HG02973 (cell line): ENCODE measurements around the gene RSPH9.
"Not testable (repeated sequence)": the region's sequence is repeated elsewhere in the genome, so short reads cannot be mapped to it uniquely, and the experiment has no call there.

Experiments
- ATAC-seq: cut with Tn5 transposase; IDR thresholded peaks from one replicate; pipeline ENCODE4 v1.9.1; 2021; ENCODE audit warnings: moderate library complexity; ENCODE audit not compliant: unreplicated experiment

The RSPH9 gene

DNA sequence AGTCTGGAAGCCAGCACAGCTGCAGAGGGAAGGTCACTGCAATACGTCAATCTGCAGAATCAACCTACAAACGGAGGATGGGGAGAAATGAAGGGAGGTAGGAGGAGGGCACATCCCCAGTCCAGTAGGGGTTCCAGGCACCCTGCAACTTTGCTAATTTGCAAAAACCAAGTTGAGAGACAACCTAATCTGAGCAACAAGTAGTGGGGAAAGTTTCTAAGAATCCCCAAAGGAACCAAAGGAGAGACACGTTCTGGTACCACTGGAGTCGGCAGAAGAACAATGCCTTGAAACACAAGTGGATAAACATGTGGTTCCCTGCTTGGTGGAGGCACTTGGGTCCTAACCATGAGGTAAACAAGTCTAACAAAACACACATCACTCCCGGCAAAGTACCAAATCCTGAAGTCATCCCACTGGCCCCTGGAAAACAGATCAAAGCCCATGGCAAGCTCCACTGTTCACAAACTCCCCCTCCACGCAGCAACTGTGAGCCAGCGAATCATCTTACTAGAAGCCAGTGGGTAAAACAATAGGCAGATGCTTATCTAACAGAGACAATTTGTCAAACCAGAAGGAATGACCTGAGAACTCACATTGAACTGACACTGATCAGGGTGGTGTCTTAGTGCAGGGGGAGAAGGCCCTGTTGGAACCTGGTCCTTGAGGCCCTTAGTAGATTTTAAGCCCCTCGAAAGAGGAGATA, 38.0 kb downstream of the RSPH9 start:
- ATAC-seq: no peak

DNA sequence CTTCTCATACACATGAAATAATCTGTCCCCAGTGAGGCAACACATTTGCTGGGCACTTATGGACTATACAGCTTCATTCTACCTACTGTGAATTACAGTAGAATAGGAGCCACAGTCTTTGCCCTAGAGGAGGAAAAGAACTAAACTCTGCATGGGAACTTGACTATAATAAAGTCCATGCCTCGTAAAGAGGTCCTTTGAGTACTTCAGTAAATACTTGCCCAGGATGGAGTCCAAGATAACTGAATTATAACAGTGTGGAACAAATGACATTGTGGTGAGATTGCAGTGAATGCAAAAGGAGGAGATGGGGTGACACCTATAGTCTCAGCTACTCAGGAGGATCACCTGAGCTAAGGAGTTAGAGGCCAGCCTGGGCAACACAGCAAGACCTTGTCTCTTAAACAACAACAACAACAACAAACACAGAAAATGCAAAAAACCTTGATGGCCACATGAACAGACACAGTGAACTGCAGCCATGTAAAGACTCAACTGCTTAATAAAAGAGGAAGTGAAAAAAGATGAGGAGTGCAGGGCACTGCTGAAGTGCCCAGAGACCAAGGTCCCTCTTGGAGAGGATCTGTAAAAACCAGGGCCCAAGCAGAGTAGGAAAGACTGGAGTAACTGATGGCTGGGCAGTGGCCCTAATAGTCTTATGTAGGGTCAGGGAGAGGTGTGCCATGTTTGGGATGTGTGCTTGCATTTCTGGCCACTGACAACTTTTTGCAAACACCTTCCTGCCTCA, 39.0 kb downstream of the RSPH9 start:
- ATAC-seq: peak; percentile 39

GRCh38 chr6:43687079-43687436, 42.2 kb downstream of the RSPH9 start:
- no peak for ATAC-seq

DNA sequence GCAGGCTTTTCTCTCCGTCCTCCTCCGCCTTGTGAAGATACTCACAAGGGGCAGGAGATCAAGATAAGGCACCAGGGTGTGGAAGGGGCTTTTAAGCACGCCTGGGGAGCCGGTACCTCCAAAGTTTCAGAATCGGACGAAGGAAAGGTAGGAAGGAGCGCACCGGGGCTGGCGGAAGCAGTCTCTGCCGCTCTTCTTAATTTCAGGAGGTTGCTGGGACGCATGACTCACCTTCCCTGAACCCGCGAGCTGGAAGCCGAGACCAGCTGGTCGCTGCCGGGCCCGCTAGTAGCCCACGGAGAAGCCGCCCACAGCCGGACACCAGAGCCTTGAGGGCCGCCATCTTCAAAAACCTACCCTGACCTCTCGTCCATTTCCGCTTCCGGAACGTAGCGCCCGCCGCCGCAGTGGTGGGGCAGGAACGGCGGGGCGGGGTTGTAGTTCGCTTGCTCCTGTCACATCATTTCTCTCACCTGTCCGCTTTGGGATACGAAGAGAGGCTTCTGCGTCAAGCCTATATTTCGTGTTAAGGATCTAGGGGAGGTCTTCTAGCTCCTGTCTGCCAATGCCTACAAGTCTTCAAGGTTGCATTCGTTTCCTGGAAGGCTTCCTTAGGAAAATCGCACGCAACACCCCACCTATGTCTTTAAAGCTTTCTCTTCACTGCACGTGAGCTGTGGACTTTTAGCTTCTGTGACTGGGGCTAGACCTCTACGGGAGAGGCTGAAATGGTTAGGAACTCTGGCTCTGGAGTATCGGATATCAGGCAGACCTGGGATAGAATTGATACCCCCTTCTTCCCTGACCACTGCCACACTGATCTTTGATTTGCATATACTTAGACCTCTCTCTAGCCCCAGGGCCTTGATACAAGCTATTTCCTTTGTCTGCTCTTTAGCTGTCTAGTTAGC, 42.9 kb downstream of the RSPH9 start, which contains the start of gene MRPS18A:
TSS of gene MRPS18A (minus strand) at position 355 of the 911 bp plus-strand sequence. CDS start at position 343, 12 bp downstream.
- ATAC-seq: peak; percentile 85

DNA sequence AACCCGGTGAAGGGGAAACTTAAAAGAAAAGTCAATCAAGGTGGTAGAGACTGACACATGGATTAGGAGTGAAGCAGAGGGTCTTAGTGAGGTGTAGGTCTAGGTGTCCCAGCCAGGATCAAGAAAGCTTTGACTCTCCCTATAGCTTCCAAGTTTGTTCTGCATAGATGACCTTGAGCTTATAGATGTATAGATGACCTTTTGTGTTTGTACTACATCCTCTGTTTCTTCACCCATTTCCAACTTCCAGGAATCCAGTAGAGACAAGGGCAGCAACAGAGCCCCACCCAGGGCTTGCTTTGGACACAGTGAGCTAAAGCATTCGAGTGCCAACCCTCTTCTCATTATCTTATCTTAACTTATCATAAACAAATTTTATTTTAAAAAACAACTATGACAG, 44.6 kb downstream of the RSPH9 start:
- ATAC-seq: no peak

DNA sequence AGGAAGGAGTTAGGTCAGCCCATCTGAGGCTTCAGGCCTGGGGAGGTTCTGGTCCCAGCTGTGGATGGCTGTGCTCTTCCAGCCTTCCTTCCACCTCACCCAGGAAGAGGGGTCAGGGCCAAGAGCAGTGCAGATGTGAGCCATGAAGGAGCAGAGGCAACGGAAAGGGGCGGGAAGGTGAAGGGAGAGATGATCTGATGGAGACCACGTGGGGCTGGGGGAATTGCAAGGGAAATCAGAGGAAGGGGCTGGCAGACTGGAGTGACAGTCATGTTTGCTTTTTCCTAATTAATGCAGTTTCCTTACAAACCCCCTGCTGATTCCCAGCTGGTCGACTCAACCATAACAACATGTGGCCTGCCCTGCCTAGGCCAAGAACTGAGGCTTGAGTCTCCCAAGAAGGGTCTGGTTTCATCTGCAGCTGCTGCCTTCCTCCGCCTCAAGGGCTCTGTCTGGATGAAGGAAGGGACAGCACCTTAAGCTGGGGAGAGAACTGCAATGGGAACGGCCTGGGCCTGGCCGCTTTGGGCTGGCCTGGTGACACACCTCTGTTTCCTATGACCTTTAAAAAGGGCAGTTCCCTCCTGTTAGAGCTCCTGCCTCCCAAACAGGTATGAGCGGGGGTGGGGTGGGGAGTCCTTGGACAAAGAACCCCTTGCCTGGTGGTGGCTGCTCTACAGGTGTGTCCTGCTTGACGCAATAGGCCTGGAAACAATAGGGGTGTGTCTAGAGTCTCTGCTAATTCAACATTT, 50.6 kb downstream of the RSPH9 start:
- ATAC-seq: no peak

GRCh38 chr6:43695967-43696291, 51.1 kb downstream of the RSPH9 start:
- ATAC-seq: no peak

GRCh38 chr6:43697421-43697820, 52.6 kb downstream of the RSPH9 start:
- ATAC-seq: no peak

DNA sequence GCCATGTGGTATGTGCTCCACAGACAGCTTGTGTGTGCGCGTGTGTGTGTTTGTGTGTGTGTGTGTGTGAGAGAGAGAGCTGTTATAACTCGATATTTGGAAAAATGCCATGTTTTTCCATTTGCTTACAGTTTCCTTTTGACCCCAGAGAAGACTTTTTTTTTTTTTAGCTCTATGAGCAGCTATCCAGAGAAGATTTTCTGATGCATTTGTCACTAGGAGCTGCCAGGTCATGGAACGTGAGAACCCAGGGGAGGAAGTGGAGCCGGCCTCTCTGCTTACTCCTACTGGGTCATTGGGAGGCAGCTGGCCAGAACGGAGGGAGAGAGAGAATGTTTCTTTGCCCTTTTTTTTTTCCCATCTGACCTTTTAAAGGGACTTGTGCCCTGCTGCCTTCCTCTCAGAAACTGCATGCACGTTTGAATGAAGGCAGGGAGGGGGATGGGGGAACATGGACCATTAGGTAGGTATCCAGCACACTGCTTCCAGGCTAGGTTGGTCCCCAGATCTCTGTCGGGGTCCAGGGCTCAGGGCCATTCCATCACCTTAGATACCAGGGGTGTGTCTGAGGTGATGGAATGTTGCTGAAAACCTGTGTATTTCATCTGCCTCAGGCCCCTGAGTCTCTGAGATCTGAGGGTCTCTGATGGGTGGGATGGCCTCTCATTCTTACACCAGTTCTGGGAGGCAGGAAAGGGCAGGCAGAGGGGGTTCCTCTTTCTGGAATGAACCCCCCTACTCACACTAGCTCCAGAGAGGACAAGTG, 53.9 kb downstream of the RSPH9 start:
- no peak for ATAC-seq

GRCh38 chr6:43699564-43700186, 54.8 kb downstream of the RSPH9 start:
- no peak for ATAC-seq

DNA sequence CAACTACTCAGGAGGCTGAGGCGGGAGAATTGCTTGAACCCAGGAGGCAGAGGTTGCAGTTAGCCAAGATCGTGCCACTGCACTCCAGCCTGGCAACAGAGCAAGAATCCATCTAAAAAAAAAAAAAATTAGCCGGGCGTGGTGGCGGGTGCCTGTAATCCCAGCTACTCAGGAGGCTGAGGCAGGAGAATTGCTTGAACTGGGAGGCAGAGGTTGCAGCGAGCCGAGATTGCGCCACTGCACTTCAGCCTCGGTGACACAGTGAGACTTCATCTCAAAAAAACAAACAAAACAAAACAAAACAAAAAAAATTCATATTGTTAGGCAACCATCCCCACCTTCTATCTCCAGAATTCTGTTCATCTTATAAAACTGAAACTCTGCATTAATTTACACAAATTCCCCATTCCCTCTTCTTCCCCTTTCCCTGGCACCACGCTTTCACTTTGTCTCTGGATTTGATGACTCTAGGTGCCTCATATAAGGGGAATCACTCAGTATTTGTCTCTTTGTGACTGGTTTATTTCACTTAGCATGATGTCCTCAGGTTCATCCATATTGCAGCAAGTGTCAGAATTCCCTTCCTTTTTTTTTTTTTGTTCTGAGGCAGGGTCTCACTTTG, 56.2 kb downstream of the RSPH9 start:
- not testable (repeated sequence) for ATAC-seq

- no peak for ATAC-seq
Measured at GRCh38 chr6:43702171-43702533, 57.3 kb downstream of the RSPH9 start.

DNA sequence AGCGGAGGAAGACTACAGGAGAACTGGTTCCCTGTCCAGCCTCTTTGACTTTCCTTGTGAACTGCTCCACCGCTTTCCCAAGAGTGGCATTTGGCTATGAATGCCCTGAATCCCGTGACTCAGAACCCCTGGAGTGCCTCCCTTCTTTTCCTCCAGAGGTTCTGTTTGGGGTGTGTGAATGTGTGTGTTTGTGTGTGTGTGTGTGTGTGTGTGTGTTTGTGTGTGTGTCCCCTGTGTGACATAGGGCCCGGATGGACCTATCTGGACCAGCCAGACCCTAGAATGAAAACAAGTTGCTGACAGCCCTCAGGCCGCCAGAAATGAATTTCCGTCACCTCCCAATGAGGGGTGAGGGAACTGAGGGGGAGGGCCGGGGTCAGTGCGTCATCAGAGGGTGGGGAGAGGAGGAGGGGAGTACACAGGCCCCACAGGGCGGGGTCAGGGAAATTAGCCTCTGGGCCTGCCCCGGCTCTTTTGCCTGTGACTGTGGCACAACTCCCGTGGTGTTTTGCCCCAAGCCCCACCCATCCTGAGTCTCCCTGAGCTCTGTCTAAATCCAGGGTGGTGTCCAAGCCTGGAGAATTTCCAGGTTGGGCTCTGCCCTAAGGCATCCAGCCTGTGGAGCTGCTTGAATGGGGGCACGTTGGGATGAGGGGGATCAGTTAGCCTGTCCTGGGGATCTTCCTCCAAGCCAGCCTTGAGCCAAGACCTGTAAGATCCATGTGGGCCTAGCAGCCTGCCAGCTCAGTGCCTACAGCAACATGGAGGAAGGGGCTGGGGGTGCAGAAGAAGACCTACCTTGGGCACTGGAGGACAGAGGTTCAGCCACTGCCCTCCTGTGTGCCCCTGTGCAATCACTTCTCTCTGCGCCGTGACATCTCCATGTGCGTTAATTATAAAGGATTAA, 58.0 kb downstream of the RSPH9 start:
- no peak for ATAC-seq

- no peak for ATAC-seq
Measured at GRCh38 chr6:43703512-43704429, 58.9 kb downstream of the RSPH9 start.

DNA sequence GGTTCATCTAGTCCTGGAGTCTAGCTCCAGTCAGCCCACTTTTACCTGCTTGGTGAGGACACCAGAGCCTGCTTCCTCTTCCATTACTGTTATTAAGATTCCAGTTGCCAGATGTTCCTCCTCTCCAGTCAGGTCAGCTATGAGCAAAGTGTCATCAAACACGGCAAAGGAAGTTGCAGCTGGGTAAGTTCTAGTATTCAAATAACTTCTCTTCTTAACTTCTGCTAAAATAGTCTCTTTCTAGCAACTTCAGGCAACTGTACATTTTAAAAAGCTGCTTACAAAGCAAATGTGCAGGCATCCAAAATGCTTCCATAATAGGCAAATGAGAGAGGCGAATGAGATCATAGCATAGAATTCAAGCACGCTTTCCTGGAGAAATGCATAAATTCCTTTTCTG, 61.2 kb downstream of the RSPH9 start:
- no peak for ATAC-seq

DNA sequence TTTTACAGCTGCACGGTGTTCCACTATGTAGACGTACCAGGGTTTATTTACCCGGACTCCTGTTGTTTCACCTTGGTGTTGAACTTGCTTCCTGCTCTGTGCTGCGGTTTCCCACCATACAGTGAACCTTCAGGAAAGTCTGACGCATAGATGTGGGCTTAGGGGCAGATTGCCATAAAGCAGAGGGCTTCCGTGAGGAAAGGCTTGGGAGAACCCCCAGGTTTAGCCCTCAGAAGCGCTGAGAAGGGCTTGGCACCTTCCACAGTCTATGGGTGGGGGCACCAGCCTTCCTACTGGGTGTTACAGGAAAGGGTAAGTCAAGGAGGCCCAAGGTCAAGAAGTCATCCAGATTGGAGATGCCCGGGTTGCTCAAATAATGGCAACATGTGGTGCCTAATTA, 62.0 kb downstream of the RSPH9 start:
- ATAC-seq: no peak

DNA sequence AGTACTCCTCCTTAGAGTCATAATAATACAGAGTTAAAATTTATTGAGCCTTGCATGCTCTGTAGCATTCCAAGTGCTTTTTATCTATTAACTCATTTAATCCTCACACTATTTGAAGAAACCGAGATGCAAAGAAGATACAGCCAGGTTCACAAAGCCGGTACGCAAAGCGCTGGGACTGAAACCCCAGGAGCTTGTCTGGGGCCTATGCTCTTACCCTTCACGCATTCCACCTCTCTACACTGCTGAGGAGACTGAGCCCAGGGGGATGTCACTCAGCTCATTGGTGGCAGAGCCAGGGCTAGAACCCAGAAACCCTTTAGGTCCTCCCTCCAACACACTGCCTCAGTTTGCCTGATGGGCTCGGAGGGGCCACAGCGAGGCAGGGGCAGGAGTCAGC, 62.4 kb downstream of the RSPH9 start:
- no peak for ATAC-seq
